Measurements from ENCODE around the gene USP7.
"Not testable (repeated sequence)": the region's sequence is repeated elsewhere in the genome, so short reads cannot be mapped to it uniquely, and the experiment has no call there.

USP7 gene

DNA sequence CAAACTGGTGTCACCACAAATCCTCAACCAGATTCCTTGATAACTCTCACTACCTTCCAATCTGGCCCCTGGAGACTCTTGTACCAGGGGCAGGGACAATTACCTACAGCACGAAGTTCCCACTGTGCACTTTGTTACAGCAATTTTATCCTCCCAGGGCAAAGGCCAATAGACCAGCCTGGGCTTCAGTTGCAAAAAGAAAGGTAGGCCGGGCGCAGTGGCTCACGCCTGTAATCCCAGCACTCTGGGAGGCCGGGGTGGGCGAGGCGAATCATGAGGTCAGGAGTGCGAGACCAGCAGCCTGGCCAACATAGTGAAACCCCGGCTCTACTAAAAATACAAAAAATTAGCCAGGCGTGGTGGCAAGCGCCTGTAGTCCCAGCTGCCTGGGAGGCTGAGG lies 36.9 kb downstream of the USP7 start:
- DNase-seq (ENCODE audit: low read depth in 1 of 2, low spot score in 1 of 2), result no peak

DNA sequence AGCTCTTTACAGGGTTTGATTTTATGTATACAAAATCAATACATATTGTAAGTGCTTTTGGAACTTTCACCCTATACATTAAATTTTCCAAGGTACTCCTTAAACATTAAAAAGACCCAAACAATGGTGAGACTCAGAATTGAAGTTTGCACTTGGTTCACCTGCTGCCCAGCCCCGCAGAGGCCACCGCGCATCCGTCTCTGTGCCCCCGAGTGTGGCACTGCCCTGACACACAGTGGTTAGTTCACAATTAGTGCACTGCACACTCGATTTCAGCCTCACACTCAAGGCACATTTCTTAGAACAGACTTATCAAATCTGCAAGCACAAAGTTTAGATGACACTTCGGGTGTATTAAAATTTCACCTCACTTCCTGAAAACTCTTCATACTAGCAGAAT lies 38.3 kb downstream of the USP7 start:
- no peak for DNase-seq (ENCODE audit: low read depth in 1 of 2, low spot score in 1 of 2)

- no peak for DNase-seq (ENCODE audit: low read depth in 1 of 2, low spot score in 1 of 2)
These were observed 39.5 kb downstream of the USP7 start for GRCh38 chr16:8924214-8924613.

DNA sequence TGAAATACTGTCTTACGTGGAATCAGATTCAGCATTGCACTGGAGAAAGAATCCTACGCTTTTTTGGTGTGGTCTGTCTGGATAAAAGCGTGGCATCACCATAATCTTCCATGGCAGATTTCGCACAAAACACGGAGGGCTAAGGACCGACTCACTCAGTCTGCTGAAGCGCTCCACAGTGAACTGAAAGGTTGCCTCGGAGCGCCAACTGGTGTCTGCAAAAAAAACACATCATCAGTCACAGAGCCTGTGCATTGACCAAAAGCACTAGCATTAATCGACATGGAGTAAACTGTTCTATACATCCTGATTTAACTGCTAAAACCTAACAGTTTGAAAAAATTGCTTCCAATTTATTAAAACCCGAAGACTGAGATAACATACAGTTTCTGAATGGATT lies 40.5 kb downstream of the USP7 start:
- DNase-seq (ENCODE audit: low read depth in 1 of 2, low spot score in 1 of 2), result no peak

DNA sequence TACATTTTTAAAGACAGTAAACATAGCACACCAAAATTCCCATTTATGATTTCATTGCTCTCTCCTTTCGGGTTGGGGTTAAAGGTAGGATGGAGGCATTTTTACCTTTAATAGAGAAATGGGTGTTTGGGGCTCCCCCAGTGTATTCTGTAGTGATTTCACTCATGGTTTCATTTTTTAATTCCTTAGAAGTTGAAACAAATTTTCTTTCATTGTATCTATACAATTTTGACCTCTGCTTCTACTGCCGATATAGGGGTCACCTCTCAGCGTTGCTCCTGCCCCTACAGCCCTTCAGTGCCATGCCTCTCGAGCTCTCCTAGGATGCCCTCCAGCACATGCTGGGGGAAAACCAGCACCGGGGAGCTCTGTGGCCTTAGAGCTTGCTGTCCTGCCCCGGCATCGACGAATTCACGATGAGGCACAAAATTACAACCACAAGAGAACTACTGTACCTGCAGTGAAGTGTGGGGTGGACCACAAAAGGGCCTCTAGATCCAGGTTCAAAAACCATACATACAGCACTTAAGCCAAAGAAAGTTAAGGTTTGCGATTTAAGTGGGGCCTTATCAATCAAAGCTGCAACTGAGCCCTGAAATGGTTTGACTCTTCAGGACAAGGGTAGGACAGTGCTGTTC lies 42.2 kb downstream of the USP7 start:
- no peak for DNase-seq (ENCODE audit: low read depth in 1 of 2, low spot score in 1 of 2)

GRCh38 chr16:8920645-8921346 lies 42.9 kb downstream of the USP7 start:
- DNase-seq (ENCODE audit: low read depth in 1 of 2, low spot score in 1 of 2), result no peak

DNA sequence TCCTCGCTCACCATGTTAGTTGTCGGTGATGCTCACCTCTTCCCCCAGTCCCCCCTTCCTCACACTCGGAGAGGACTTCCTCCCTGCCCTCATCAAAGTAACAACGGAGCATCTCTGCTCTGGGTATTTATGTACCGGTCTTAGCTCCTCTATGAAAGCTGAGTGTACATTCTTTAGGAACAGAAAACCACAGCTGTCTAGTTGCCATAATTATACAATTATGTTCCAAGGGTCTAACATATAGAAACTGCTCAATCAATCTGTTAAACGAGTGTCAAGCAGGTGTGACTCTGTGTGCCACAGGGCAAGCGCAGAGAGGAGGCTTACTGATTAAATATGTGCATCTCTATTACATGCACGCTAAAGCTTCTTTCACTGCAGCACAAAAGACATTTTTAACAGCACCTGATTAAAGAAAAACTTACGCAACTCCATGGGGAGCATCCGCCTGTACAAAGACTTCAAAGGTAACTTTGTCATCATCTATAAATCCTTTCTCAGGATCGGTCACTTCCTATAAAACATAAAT lies 43.7 kb downstream of the USP7 start:
- DNase-seq (ENCODE audit: low read depth in 1 of 2, low spot score in 1 of 2), result no peak

- DNase-seq (ENCODE audit: low read depth in 1 of 2, low spot score in 1 of 2), result no peak
These were observed 44.4 kb downstream of the USP7 start for GRCh38 chr16:8919089-8919933.

GRCh38 chr16:8917336-8917735 lies 46.4 kb downstream of the USP7 start:
- not testable (repeated sequence) for DNase-seq (ENCODE audit: low read depth in 1 of 2, low spot score in 1 of 2)

- DNase-seq (ENCODE audit: low read depth in 1 of 2, low spot score in 1 of 2), result no peak
These were observed 47.0 kb downstream of the USP7 start for GRCh38 chr16:8916541-8917225.

GRCh38 chr16:8915722-8916301 lies 47.9 kb downstream of the USP7 start:
- no peak for DNase-seq (ENCODE audit: low read depth in 1 of 2, low spot score in 1 of 2)

DNA sequence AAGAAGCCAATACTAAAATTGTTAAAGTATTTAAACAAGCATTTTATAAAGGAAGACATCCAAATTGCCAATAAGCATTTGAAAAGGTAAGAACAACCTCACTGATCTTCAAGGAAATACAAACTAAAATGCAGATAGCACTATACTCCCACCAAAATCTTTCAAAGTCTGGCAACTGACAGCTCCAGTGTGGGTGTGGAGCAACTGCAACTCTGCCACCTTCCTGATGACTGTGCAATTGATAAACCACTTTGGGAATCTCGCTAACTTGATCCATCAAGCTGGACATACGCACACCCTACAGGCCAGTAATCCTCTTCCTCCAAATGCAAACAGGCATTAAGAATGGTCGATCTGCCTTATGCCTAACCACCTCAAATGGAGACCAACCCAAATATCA lies 49.6 kb downstream of the USP7 start:
- DNase-seq (ENCODE audit: low read depth in 1 of 2, low spot score in 1 of 2), result no peak

DNA sequence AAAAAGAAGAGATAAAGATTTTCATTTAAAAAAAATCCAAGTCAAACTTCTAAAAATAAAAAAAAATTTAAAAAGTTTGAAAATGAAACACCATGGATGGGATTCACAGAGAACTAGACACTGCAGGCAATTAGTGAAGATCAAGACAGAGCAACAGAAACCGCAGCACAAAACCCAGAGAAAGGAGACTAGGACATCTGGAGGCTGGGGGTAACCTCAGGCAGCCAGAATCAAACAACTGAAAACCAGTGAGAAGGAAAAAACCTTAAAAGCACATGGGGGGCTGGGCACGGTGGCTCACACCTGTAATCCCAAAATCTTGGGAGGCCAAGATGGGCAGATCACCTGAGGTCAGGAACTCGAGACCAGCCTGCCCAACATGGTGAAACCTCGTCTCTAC lies 50.9 kb downstream of the USP7 start:
- no peak for DNase-seq (ENCODE audit: low read depth in 1 of 2, low spot score in 1 of 2)

DNA sequence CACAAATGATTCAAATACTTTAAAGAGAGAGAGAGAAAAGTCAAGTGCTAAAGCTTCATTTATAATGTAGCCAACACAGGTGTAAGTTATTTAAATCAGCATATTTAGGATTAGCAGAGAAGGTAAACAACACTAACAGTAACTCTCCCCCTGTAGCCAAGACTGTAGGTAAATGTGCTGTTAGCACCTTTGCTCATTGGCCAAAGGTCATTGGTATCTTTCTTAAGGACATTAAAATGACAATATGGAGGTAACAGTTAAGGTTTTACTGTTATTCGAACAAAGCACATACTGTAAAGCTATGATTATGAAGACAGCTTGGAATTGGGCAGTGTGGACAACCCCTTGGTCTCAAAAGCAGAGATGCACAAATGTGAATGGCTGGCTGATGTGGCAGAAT lies 52.9 kb downstream of the USP7 start:
- no peak for DNase-seq (ENCODE audit: low read depth in 1 of 2, low spot score in 1 of 2)

DNA sequence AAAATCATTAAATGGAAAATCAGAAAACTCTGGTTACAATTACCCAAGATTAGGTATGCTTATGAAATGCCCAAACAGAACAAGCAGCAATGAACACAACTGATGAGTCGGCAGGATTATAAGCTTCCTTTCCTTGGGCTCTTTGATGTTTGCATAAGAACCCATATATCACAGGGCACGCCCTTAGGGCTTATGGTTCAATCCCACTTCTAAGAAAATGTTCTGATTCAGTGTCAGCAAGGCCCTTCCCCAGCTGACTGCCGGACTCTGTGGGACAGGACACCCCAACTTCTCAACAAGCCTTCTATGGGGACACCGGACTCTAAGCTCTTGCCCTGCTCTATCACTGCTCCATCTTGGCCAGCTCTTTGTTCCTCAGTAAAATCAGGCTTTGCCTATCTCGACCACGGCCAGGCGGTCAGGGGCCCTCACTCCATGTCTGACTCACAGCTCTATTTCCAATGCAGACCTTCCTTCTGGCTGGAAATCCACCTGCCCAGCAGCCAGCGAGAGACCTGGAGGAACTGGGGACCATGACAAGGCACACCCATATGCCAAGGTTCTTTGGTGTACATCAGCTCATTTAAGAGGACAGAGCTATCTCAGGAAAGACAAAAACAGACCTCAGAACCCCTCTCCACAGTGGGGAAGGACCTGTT lies 54.8 kb downstream of the USP7 start:
- DNase-seq (ENCODE audit: low read depth in 1 of 2, low spot score in 1 of 2), result no peak

DNA sequence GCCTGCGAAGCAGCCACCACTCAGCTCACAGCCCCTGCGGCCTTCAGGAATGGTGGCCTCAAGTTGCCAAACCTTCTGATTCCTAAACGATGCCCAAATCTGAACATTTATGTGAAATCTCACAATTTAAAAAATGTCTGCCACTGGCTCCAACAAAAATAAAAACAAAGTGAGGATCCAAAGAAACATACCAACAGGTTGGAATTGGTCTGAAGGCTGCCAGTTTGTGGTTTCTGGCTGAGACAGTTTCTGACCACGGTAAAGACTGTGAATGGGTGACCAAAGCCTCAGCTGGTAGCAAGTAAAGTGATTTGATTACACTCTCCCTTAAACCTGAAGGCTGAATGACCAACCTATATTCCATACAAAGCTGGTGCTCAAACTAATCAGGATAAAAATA lies 56.6 kb downstream of the USP7 start:
- DNase-seq (ENCODE audit: low read depth in 1 of 2, low spot score in 1 of 2), result no peak

GRCh38 chr16:8905795-8906591 lies 57.7 kb downstream of the USP7 start:
- no peak for DNase-seq (ENCODE audit: low read depth in 1 of 2, low spot score in 1 of 2)

- no peak for DNase-seq (ENCODE audit: low read depth in 1 of 2, low spot score in 1 of 2)
These were observed 58.4 kb downstream of the USP7 start for GRCh38 chr16:8905168-8905762.

- no peak for DNase-seq (ENCODE audit: low read depth in 1 of 2, low spot score in 1 of 2)
These were observed 59.7 kb downstream of the USP7 start for GRCh38 chr16:8904018-8904430.
